Left kidney (tissue), 2 donors: ENCODE results near the gene MKX. TPM values are rescaled to one million over a fixed set of nuclear protein-coding genes. Genes with fewer than 3 reads are reported as not detected.
"Not testable (repeated sequence)": the region's sequence is repeated elsewhere in the genome, so short reads cannot be mapped to it uniquely, and the experiment has no call there.

ENCODE experiments used
- DNase-seq: peaks from one replicate; pipeline ENCODE4 v3.0.0-alpha.2; 2013
- polyA plus RNA-seq: library from polyadenylated mRNA; unstranded; fragments of 120-200 nt; gene quantifications from one replicate; pipeline ENCODE4 v1.2.1, GENCODE V29; 2013; ENCODE audit not compliant: insufficient read length

MKX gene
- polyA plus RNA-seq, 1 donor = 0.07 TPM

DNA sequence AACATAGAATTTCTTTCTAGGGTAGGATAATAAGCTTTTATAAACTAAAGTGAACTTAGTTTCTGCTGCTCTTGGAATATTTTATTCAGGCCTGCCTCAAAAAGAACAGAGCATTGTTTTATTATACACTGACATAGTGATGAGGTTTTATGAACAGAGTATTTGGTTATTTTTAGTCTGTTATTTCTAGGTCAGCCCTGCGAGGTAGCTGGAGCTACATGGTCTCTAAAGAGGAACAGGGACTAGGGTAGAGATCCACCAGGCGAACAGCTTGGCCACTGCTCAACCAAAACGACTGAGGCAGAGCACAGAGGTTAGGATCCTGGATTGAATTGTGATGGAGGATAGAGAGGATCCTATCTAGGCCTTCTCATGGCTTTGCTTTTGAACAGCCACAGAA is 53.0 kb downstream of the MKX start:
- DNase-seq = no peak

DNA sequence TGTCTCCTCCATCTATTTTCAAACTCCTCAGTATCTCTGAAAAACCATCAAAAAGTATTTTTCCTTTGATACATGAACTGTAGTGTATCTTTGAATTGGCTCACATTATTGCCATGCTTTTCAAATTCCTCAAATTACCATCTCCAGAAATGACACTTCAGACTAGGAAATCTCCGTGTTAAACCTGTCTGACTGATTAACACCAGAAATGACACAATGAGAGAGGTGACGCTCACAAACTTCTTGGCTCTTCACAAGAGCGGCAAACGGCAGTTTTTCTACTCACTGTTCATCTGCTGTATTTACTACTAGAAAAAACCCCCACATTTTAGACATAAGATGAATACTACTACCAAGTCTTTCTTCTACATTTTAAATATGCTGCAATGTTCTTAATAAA is 56.6 kb downstream of the MKX start:
- DNase-seq = no peak

DNA sequence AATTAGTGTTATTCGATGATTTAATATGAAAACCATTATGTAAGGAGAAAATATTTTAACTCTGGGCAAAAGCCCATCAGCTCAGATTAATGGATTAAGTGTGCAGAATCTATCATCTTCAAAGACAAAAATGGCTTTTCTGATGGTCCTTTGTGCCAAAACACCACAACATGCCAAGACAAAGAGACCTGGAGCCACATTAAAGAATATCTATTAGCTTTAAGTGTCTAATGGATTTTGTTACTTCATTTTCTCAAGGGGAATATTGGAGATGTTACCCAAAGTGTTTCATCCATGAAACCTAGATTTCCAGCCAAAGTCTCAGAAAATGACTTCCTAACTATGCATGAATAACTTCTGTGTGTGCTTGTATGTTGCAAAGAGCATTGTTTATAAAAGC is 57.3 kb downstream of the MKX start:
- no peak for DNase-seq

DNA sequence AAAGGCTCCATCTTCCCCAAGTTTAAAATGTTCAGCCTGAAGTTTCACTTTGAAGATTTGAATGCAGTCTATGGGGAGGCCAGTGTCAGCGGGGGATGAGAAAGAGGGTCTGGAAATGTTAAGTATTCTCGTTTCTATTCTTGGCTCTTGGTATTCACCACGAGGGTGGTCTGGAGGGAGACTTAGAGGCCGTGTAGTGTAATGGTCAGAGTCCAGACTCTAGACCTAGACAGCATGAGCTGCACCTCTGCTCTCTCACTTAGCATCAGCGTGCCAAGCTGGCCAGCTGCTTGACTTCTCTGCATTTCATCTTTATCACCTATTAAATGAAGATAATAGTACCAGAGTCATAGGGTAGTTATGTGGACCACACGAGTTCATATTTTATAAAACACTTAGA is 57.9 kb downstream of the MKX start:
- DNase-seq = no peak

DNA sequence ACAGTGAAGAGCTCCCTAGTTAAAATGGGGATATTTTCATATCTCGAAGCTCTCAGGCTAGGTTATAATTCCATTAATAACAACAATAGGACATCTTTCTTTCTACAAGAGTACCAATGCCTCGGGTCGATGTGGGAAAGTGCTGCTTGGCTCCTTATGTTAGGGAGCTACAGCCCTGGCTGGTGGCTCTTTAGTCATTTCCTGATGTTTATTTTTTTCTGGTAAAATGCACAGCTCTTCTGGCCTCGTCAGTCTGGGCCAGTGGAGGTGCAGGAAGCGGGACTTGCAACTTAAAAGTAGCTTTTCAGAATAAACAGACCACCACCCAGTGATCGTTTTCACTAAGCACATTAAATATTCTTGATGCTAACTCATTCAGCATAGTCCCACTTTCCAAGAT is 58.3 kb downstream of the MKX start:
- DNase-seq = no peak

DNA sequence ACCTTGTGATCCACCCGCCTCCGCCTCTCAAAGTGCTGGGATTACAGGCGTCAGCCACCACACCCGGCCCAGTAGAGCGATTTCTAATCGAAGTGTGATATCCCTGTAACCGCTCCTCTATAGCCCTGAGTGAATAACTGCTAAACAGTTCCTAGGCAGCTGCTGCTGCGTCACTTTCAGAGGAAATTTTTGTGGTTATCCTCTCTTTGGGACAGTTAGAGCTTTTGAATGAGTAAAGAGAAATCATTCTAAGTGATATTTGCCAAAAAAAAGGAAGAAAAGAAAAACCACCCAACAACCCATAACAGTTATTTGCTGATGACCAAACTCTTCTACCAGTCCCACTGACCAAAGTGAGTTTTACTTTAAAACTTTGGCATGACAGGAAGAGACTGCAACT is 59.9 kb downstream of the MKX start:
- DNase-seq = no peak

DNA sequence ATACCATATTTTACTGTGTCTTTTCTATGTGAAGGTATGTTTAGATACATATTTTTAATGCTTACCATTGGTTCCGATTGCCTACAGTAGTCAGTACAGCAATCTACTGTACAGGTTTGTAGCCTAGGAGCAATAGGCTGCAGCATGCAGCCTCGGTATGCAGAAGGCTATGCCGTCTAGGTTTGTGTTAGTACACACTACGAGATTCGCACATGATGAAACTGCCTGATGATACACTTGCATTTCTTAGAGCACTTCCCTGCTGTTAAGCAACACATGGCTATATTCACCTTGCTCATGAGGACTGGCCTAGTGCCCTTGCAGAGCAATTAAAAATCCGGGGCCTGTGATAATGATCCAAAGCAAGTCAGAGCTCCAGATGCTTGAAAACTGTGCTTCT is 62.4 kb downstream of the MKX start:
- no peak for DNase-seq

DNA sequence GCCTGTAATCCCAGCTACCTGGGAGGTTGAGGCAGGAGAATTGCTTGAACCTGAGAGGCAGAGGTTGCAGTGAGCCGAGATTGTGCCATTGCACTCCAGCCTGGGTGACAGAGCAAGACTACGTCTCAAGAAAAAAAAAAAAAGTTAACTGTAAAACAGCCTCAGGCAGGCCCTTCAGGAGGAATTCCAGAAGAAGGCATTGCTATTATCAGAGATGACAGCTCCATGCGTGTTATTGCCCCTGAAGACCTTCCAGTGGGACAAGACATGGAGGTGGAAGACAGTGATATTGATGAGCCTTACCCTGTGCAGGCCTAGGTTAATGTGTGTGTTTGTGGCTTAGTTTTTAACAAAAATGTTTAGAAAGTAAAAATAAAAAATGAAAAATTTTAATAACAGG is 63.8 kb downstream of the MKX start:
- DNase-seq = not testable (repeated sequence)

DNA sequence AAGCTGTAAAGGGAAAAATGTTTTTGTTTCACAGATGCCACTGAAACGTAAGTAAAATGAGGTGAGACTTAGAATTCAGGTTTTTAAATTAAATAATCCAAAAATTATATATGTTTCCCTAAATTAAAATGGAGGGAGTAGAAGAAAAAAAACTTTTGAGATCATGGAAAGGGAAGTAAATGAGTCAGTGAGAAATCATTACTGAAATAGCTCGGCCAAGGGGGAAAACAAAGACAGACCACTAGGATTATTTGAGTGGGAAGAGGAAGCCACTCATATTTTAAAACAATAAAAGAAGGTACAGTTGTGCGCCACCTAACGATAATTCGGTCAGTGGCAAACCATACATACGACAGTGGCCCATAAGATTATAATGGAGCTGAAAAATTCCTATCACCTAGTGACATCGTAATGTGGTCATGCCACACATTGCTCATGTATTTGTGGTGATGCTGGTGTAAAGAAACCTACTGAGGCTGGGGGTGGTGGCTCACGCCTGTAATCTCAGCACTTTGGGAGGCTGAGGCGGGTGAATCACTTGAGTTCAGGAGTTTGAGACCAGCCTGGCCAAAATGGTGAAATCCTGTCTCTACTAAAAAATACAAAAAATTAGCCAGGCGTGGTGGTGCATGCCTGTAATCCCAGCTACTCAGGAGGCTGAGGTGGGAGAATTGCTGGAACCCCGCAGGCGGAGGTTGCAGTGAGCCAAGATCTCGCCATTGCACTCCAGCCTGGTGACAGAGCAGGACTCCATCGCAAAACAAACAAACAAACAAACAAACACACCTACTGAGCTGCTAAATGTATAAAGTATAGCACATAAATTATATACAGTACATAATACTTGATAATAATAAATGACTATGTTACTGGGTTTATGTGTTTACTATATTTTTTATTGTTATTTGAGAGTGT is 64.7 kb downstream of the MKX start:
- DNase-seq = no peak

DNA sequence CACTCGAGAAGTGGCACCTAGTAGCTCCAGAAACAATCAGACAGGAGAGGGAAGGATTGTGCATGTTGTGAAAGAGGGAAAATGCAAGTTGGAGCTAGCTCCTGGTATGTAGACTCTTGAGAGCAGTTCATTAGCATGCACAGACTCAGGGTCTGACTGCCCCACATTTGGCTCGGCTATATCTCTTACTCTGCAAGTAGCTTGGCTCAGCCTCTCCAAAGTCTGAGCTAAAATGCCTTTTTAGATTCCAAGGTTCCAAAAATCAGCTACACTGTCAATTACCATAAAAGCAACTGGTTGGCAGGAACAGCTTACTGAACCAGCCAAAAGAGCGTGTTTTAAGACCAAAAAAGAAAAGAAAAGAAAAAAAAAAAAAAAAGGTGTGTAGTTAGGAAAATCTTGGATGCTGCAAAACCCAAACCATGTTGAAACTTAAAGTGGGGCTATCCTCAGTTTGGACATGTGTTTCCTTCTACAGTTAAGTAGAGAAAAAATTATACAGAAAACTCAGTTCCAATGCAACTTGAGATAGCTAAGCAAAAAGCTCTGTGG is 65.5 kb downstream of the MKX start:
- no peak for DNase-seq

DNA sequence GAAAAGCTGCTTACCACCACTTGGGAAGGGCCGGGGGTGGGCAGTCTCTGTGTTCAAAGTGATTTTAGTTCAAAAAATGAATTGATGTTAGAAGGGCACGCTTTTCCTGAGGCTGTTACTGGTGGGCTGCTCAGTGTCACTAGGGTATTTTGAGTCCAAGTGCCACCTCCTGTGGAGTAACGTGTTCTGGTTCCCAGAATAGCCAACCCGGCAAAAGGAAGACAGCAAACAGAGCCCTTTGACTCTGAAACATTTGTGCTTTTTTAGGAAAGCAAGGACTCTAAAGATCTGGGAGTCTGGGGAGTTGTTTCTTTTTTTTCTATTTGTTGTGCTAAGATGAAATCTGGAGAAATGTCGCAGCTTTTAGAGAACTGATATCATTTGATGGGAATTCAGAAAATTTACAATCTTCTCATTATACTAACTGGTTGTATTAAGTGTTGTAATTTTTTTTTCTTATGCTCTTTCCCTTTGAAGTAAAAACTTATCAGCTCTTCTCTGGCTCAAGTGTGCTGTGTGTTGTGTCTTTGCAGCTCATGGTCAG is 66.2 kb downstream of the MKX start:
- DNase-seq = no peak

DNA sequence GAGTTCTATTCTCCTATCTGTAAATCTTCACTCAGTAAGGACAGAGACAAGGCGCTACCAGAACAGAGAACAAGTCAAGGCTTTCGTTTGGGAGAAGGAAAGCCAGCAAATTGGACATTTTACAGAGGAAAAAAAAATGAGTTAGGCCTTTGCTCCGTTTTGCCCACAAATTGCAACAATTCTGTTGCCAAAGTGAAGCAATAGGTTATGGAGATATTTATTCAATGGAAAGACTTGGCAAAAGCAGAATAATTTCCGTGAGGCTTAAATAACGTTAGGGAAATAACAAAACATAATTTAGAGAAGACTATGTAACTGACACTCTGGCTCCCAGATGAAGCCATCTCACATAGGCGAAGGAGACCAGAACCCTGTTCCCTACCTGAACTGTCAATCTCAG is 67.5 kb downstream of the MKX start:
- DNase-seq = no peak

DNA sequence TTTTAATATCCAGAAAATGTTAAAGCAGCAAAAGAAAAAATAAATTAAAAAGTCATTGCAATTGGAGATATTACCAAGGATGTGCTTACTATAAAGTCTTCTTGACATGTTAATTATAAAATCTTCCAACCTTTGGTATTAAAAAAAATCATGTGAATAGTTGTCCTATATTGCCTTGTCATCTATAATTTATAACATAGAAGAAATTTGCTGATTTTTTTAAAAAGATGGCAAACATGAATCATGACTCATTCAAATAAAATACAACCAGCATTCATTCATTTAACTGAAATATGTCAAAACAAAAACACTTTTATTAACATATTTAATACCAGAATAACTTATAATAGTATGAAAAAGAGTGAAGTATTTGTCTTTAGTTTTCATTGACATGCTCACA is 72.6 kb downstream of the MKX start:
- no peak for DNase-seq

DNA sequence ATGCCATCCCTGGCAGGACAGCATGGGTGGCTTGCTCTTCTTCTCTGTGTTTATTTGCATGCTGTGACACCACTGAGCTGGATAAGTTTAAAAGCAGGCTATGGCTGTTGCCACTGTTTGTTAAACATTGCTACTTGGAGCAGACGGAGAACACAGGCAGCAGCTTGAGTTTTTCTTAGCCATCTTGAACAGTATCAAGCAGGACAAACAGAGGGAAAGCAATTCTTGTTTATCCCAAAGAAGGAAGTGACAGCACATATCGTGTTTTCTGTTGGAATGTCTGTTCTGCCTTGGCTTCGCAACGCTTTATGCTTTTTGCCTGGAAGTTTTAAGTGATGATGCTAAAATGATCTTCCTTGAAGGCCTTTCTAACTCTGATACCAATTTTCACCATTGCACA is 73.8 kb downstream of the MKX start:
- no peak for DNase-seq

DNA sequence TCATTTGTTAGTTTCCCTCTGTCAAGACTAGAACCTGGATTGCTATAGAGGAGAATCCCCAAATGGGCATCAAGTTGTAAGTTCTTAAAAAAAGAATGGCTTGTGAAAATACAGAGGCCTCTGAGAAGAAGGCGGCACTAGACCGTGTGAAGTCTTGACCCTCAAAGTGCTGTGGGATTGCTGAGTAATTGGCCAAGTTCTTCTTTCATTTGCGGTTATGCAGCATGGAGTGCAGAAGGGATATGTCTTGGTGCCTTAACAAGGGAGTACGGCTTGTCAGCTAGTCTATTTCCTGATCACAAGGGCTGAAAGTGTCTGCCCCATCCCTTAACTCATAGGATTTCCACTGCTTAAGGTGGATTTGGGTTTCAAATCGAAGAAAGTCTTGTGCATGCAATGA is 81.2 kb downstream of the MKX start:
- DNase-seq = no peak

DNA sequence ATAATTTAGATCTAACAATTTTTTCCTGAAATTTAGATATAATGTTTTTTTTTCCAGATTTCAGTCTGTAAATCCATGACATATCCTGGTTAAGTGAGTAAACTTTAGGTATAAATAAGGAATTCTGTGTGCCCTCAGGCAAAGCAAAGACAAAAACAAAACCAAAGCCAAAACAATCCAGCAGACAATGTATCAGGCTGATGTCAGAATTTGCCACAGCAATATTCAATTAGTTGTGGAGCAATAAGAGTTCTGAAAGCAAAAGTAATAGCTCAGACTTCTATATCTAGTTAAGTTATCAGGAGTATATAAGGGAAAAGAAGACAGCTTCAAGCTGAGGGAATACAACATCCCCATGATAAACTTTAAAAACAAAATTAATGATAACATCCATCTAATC is 82.0 kb downstream of the MKX start:
- no peak for DNase-seq

DNA sequence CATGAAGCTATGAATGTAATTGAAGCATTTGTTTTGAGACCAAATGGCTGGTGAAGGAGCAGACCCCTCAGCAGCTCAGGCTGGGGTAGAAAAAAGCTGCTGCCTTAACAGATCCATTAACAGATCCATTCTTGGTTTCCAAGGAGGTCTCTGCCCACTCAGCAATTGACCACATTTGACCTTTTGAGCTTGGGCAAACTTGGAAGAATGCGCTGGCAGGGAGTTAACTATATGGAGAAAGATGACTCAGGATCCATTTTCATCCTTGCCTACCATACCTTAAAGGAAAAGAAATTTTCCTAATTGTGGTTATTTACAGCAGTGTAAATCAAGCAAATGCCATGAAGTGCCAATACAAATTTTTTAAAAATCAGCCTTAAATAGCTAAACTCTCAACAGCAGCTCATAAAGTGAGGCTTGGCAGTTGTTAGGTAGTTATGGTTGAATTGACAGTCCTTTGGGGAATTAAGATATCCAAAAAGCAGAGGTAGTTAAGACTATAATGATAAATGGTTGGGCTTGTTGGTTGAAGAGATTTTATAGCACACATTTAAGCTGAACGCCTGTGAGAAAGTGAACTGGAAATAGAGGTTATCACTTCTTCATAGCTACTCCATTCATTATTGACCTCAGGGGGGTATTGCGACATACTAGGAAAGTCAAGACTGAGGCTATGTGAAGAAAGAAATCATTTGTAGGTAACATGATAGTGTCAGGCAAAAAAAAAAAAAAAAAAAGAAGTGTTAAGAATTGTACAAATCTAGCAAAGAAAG is 83.9 kb downstream of the MKX start:
- no peak for DNase-seq

DNA sequence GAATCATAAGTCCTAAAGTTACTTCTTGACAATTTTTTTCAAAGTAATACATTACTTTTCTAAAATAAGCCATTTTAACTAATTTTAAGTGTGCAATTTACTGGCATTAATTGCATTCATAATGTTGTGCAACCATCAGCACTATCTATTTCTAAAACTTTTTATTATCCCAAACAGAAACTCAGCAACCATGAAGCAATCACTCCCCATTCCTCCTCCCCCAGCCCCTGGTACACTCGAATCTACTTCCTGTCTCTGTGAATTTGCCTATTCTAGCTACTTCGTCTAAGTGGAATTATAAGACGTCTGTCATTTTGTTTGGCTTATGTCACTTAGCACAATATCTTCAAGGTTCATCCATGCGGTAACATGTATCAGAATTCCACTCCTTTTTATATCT is 84.9 kb downstream of the MKX start:
- no peak for DNase-seq

DNA sequence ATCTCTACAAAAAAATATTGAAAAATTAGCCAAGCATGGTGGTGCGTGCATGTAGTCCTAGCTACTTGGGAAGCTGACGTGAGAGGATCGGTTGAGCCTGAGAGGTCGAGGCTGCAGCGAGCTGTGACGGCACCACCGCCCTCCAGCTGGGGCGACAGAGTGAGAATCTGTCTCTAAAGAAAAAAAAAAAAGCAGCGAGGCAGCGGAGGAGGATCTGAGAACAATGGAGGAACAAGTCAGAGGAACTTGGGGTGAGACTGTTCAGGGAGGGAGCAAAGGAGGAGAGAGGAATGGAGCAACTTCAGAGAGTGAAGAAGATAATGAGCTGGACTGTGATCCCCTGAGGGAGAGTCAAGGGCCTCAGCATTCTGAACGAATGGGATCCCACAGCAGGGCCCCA is 85.4 kb downstream of the MKX start:
- no peak for DNase-seq

DNA sequence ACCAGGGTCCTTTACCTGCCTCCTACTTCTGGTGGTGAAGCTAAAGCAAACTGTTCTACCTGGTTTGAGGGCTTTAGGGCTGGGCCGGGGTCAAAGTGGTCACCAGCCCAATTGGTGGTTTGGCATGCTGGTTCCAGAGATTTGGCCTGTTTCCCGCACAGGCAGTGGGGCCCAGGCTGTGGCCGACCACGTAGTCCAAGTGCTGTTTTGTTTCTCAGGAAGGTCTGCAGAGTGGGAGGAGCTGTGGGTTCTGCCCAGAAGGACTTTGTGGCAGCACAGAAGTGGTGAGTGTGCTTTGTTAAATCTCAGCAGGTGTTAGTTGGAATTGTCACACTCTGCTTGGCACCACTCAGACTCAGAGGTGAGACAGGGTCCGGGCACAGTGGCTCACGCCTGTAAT is 85.8 kb downstream of the MKX start:
- no peak for DNase-seq

DNA sequence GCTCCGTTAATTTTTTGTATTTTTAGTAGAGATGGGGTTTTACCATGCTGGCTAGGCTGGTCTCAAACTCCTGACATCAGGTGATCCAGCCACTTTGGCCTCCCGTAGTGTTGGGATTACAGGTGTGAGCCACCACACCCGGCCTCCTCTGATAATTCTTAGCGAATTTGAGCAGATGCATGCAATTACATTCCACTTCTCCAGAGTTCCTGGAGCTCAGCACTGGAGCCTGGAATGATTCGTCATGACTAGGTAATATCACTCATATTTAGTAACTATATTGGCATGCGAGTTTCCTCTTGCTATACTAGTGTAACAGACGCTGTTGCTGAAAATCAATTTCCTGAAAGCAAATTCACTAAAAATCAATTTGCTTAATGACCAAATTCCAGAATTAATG is 86.8 kb downstream of the MKX start:
- no peak for DNase-seq

DNA sequence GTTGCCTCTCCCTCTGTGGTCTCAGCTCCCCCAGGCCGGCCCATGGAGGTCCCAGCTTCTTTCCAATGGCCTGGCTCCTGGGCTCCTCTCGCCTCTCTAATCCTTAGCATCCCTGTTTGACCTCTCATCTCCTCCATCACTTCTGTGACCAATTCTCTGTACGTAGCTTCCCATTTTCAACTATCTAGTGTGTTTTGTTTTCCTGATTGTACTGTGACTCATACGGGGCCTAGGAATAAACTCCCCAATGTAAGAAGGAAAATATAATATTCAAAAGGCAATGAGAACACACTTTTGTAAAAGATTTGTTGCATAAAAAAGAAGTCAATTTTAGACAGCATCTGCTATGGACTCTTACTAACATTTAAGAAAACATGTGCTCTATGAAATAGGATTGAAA is 90.3 kb downstream of the MKX start:
- DNase-seq = no peak

DNA sequence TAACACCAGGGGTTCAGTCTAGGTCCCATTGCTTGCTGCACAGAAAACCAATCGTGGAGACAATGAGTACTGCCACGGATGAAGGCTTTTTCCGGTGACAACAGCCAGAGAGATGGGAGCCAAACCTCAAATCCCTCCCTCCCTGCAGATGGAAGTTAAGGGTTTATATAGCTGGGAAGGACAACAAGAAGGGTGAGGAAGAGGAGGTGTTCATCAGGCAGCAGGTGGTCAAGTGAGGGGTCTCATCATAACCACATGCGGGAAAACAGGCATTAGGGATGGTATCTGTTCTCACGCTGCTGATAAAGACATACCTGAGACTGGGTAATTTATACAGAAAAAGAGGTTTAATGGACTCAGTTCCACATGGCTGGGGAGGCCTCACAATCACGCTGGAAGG is 91.3 kb downstream of the MKX start:
- no peak for DNase-seq
